ENCODE results near the gene GEMIN7. TPM values are rescaled to one million over a fixed set of nuclear protein-coding genes. Genes with fewer than 3 reads are reported as not detected.

The GEMIN7 gene
- total and polyA plus RNA-seq, 2 of the 13 experiments (the other 11 are each of a cell fraction or from before 2014, with no cell fraction given) = 24.1 to 30.6 TPM

DNA sequence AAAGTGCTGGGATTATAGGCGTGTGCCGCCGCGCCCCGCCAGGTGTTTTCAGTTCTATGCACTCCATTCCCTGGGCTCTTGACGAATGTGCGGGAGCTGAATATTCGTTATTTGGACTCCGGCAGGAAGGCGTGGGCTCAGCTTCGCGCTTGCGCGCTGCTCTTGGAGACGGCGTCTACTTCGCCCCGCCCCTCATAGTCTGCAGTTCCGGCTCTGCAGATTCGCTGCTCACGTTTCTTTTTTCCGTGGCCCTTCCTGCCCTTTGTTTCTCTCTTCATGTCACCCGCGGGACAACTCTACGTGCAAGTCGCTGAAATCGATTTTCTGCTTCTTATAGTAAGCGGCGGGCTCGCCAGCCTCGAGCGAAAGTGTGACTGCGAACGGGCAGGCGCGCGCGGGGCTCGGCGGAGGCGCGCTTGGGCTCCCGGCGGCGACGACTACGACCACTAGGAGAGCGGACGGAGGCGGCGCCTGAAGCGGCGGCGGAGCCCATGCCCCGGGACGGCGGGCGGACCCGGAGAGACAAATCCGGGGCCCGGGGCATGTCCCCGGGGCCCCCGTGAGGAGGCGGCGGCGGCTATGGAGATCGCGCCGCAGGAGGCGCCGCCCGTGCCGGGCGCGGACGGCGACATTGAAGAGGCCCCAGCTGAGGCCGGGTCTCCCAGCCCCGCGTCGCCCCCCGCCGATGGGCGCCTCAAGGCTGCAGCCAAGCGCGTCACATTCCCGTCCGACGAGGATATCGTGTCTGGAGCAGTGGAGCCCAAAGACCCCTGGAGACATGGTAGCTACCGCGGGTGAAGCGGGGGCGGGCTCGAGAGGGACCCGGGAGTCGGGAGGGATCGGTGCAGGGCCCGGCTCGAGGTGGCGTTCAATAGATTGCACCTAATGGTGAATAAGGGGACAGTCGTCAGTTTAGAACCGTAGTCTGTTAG lies 14.0 kb downstream of the GEMIN7 start, which contains the start of gene PPP1R37 (continued):
- TF ChIP-seq DNMT1 (CRISPR knock-in tag; IDR thresholded peaks at IDR 0.05) = 0 out of 2 replicates have a peak, but pooled peaks have one; percentile 17
- peak; percentile 48; the same call in 1 of the 2 replicates for TF ChIP-seq ZSCAN20 (CRISPR knock-in tag; IDR thresholded peaks at IDR 0.05; ENCODE audit: borderline replicate concordance)
- TF ChIP-seq ZNF83 (CRISPR knock-in tag; IDR thresholded peaks at IDR 0.05; ENCODE audit: borderline replicate concordance) = no peak
- no peak for TF ChIP-seq RBAK (CRISPR knock-in tag; IDR thresholded peaks at IDR 0.05)
- TF ChIP-seq FOSL1 (CRISPR knock-in tag; IDR thresholded peaks at IDR 0.05; ENCODE audit: borderline replicate concordance) = no peak
- TF ChIP-seq, protein P1, sequence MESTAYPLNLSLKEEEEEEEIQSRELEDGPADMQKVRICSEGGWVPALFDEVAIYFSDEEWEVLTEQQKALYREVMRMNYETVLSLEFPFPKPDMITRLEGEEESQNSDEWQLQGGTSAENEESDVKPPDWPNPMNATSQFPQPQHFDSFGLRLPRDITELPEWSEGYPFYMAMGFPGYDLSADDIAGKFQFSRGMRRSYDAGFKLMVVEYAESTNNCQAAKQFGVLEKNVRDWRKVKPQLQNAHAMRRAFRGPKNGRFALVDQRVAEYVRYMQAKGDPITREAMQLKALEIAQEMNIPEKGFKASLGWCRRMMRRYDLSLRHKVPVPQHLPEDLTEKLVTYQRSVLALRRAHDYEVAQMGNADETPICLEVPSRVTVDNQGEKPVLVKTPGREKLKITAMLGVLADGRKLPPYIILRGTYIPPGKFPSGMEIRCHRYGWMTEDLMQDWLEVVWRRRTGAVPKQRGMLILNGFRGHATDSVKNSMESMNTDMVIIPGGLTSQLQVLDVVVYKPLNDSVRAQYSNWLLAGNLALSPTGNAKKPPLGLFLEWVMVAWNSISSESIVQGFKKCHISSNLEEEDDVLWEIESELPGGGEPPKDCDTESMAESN (CRISPR knock-in tag; conservative IDR thresholded peaks at IDR 0.05) = 0 out of 2 replicates have a peak, but pooled peaks have one; percentile 69
- TF ChIP-seq, protein P2, sequence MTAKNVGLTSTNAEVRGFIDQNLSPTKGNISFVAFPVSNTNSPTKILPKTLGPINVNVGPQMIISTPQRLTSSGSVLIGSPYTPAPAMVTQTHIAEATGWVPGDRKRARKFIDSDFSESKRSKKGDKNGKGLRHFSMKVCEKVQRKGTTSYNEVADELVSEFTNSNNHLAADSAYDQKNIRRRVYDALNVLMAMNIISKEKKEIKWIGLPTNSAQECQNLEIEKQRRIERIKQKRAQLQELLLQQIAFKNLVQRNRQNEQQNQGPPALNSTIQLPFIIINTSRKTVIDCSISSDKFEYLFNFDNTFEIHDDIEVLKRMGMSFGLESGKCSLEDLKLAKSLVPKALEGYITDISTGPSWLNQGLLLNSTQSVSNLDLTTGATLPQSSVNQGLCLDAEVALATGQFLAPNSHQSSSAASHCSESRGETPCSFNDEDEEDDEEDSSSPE (CRISPR knock-in tag; IDR thresholded peaks at IDR 0.05) = peak; percentile 79
- 0 out of 2 replicates have a peak, but pooled peaks have one; percentile 56 for TF ChIP-seq HOXA9 (CRISPR knock-in tag; IDR thresholded peaks at IDR 0.05; ENCODE audit: borderline replicate concordance)
- no peak; the same call in 1 of the 2 replicates for TF ChIP-seq ISL2 (CRISPR knock-in tag; IDR thresholded peaks at IDR 0.05)
- TF ChIP-seq ZFX (CRISPR knock-in tag; IDR thresholded peaks at IDR 0.05; ENCODE audit: low read depth) = peak; percentile 70
- TF ChIP-seq, protein P3, sequence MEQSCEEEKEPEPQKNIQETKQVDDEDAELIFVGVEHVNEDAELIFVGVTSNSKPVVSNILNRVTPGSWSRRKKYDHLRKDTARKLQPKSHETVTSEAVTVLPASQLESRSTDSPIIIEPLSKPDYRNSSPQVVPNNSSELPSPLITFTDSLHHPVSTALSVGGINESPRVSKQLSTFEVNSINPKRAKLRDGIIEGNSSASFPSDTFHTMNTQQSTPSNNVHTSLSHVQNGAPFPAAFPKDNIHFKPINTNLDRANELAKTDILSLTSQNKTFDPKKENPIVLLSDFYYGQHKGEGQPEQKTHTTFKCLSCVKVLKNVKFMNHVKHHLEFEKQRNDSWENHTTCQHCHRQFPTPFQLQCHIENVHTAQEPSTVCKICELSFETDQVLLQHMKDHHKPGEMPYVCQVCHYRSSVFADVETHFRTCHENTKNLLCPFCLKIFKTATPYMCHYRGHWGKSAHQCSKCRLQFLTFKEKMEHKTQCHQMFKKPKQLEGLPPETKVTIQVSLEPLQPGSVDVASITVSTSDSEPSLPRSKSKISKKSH (CRISPR knock-in tag; IDR thresholded peaks at IDR 0.05; ENCODE audit: borderline replicate concordance) = peak; percentile 62
- peak; percentile 86; the same call in 1 of the 2 replicates for TF ChIP-seq HOXA3 (CRISPR knock-in tag; IDR thresholded peaks at IDR 0.05)
